ENCODE measurements around the gene OR5AL1. TPM values are rescaled to one million over a fixed set of nuclear protein-coding genes. Genes with fewer than 3 reads are reported as not detected.
"Not testable (repeated sequence)": the region's sequence is repeated elsewhere in the genome, so short reads cannot be mapped to it uniquely, and the experiment has no call there.

Gene OR5AL1
- total RNA-seq, result not detected in 2 replicates

DNA sequence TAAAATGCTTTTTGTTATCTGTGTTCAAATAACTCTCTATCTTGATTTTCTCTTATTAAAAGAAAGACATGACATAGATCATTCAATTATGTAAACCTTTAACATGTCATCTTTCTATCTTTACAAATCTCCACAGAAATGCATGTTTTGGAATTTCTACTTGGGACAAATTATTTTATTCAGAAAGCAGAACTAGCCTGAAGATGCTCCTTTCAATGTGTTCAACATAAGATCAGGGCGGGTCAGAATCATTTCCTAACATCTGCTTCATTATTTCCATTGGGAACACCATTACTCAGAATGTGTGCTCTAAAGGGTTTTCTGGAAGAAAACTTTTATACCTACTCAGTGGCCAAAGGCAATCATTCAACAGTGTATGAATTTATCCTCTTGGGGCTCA, at the start of gene OR5AL1:
Gene OR5AL1, plus strand, starts transcription at position 301 of the 400 bp plus-strand sequence.
- intact Hi-C loops (cut with micrococcal nuclease), result no loop called here

DNA sequence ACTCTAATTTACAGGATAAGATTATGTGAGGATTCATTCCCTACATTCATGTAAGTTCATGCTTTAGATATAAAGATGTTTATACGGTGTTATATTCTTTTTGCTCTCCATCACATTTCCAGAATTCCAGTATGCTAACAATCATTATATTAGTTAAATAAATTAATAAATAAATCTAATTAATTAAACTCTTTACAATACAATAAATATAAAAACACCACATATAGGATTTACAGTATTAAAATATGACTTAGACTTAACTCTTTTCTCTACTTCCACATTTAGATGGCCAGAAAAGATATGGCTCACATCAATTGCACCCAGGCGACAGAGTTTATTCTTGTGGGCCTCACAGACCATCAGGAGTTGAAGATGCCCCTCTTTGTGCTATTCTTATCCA, 37.2 kb upstream of the OR5AL1 start, which contains the start of gene OR8U1:
Gene OR8U1, plus strand, starts transcription at position 301 of the 400 bp plus-strand sequence. Its CDS starts 0 bp downstream, at position 301.
- intact Hi-C loops (cut with micrococcal nuclease), result no loop called here

DNA sequence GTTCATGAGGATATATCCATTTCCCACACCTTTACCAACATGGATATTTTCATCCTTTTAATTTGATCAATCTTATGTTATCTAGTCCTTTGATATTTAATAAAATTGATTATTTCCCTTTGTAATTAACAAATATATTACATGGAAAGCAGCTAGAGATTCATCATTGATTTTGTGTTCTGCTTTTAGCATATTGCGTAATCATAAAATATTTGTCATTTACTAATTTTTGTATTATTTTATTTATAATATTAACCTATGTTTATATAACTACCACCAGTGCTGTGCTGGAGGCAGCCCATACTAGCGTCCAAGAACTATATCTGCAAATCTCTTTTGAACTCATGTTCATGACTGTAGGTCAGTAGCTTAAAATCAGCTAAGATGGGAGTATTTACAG, 32.4 kb upstream of the OR5AL1 start:
- intact Hi-C loops (cut with micrococcal nuclease), result no loop called here

DNA sequence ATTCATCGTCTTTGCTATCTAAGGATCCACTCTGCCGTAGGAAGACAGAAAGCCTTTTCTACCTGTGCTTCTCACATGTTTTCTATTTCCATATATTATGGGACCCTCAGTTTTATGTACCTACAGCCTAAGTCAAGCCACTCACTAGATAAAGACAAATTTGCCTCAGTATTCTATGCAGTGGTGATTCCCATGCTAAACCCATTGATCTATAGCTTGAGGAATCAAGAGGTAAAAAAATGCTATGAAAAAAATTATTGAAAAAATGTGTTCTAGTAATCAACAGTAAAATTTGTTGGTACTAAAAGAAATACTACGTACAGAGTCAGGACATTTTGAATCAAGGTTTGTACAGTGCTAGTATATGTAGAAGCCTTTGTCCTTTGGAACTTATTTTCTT, 18.1 kb upstream of the OR5AL1 start:
- intact Hi-C loops (cut with micrococcal nuclease), result no loop called here

DNA sequence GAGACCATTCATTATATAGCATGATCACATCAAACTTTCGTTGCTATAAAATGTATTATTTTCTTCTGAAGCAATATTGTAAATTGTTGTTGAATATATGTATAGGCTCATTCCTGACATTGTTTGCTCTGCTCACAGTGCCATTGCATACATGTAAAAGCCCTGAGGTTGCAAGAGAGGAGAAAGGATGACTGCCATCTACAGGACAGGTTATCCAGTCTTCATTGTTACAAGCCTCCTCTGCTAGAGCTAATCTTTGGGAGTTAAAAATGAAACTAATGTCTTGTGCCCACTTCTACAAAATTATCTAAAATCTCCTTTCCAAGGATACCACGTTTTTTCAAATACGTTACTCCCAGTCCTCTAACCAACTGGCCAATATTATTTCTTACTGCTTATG, 16.4 kb upstream of the OR5AL1 start:
- intact Hi-C loops (cut with micrococcal nuclease), result no loop called here

- intact Hi-C loops (cut with micrococcal nuclease), result not testable (repeated sequence)
These were observed 10.5 kb upstream of the OR5AL1 start for GRCh38 chr11:56401858-56402461.

- intact Hi-C loops (cut with micrococcal nuclease), result no loop called here
These were observed 8.1 kb upstream of the OR5AL1 start for GRCh38 chr11:56404393-56404792.

GRCh38 chr11:56410801-56411200, 1.7 kb upstream of the OR5AL1 start:
- intact Hi-C loops (cut with micrococcal nuclease), result no loop called here

- intact Hi-C loops (cut with micrococcal nuclease), result no loop called here
These were observed 41.0 kb downstream of the OR5AL1 start for GRCh38 chr11:56453521-56453920.

GRCh38 chr11:56457076-56457475, 44.6 kb downstream of the OR5AL1 start:
- intact Hi-C loops (cut with micrococcal nuclease), result no loop called here

Other genes starting within 250 kb of the OR5AL1 start
- not detected in 2 replicates for gene OR5J2, start 236.1 kb upstream of the OR5AL1 start, total RNA-seq
- gene OR5T2, start 178.4 kb upstream of the OR5AL1 start, total RNA-seq, result not detected in 2 replicates
- not detected in 2 replicates for gene OR5T3, start 160.4 kb upstream of the OR5AL1 start, total RNA-seq
- not detected in 2 replicates for gene OR5T1, start 138.5 kb upstream of the OR5AL1 start, total RNA-seq
- gene OR8H1, start 120.4 kb upstream of the OR5AL1 start, total RNA-seq, result not detected in 2 replicates
- not detected in 2 replicates for gene OR8K3, start 97.6 kb upstream of the OR5AL1 start, total RNA-seq
- not detected in 2 replicates for gene OR8K1, start 66.7 kb upstream of the OR5AL1 start, total RNA-seq
- gene OR8J1, start 58.4 kb upstream of the OR5AL1 start, total RNA-seq, result not detected in 2 replicates
- gene OR8U1, start 37.1 kb upstream of the OR5AL1 start, total RNA-seq, result not detected in 2 replicates
- not detected in 2 replicates for gene OR5M3, start 60.7 kb downstream of the OR5AL1 start, total RNA-seq
- gene OR5M8, start 78.7 kb downstream of the OR5AL1 start, total RNA-seq, result not detected in 2 replicates
- gene OR5M11, start 130.6 kb downstream of the OR5AL1 start, total RNA-seq, result not detected in 2 replicates
- gene OR5M10, start 165.0 kb downstream of the OR5AL1 start, total RNA-seq, result not detected in 2 replicates
- not detected in 2 replicates for gene OR5M1, start 202.2 kb downstream of the OR5AL1 start, total RNA-seq
- gene OR5AP2, start 229.7 kb downstream of the OR5AL1 start, total RNA-seq, result not detected in 2 replicates

Data from T-helper 1 cell treated with Interleukin-12 subunit alpha and Interleukin-12 subunit beta and Interleukin-4 antibody, amounts not matched to agents 30 ng/mL and 1 ng/mL, for 36 hours (primary cell).